GM13976 (cell line): ENCODE results near the gene MAP7D1.

Experiments
- DNase-seq: peaks from one replicate; pipeline ENCODE4 v3.0.0; 2012; ENCODE audit warnings: low spot score
- CTCF ChIP-seq: IDR thresholded peaks from 2 replicates; pipeline ENCODE4 v1.5.1; 2012; ENCODE audit warnings: borderline replicate concordance, mild to moderate bottlenecking; ENCODE audit not compliant: insufficient read depth; ENCODE audit errors: extremely low read depth, missing control alignments, control extremely low read depth
- in situ Hi-C: fragments of 300-500 bp; cut with MboI; formaldehyde crosslinking; loops from one replicate; pipeline ENCODE4 v1.12.0; 2022; ENCODE audit warnings: low sequenced_read_pairs, mixed read lengths, inconsistent platforms; ENCODE audit not compliant: unreplicated experiment

The MAP7D1 gene

GRCh38 chr1:36137776-36138175 lies 18.2 kb upstream of the MAP7D1 start:
- no peak for TF ChIP-seq CTCF
- DNase-seq, result no peak
- in situ Hi-C loops, result no loop called here

GRCh38 chr1:36139521-36139920 lies 16.4 kb upstream of the MAP7D1 start:
- no peak for DNase-seq
- TF ChIP-seq CTCF, result no peak
- in situ Hi-C loops, result no loop called here

GRCh38 chr1:36142121-36142520 lies 13.8 kb upstream of the MAP7D1 start:
- no peak for DNase-seq
- no peak for TF ChIP-seq CTCF
- in situ Hi-C loops, result no loop called here

GRCh38 chr1:36143424-36143823 lies 12.5 kb upstream of the MAP7D1 start:
- DNase-seq, result peak; percentile 65
- in situ Hi-C loops, result no loop called here
- TF ChIP-seq CTCF, result no peak

GRCh38 chr1:36144413-36144812 lies 11.5 kb upstream of the MAP7D1 start:
- in situ Hi-C loops, result no loop called here
- no peak for DNase-seq
- TF ChIP-seq CTCF, result no peak

- DNase-seq, result no peak
- in situ Hi-C loops, result no loop called here
- no peak for TF ChIP-seq CTCF
Measured at GRCh38 chr1:36148821-36149236, 7.1 kb upstream of the MAP7D1 start.

GRCh38 chr1:36149237-36149972 lies 6.6 kb upstream of the MAP7D1 start, which contains the start of gene TRAPPC3:
TRAPPC3 (minus strand) TSS chr1:36149486; CDS start chr1:36149378, 108 bp downstream.
- peak; percentile 99 for TF ChIP-seq CTCF
- DNase-seq, result peak; percentile 98
- in situ Hi-C loops, result no loop called here
